WERI-Rb-1 (cell line): ENCODE data around the gene IL5.
"Not testable (repeated sequence)": the region's sequence is repeated elsewhere in the genome, so short reads cannot be mapped to it uniquely, and the experiment has no call there.

Experiments used
- DNase-seq: peaks from one replicate; pipeline ENCODE4 v3.0.0-alpha.2; 2020
- H3K27ac ChIP-seq: fragments of 250-450 bp; sonication (Bioruptor Pico); 2 replicates; pipeline ENCODE4 v1.5.1; 2020; ENCODE audit warnings: mild to moderate bottlenecking, moderate library complexity
- H3K27me3 ChIP-seq: fragments of 250-450 bp; sonication (Bioruptor Pico); 2 replicates; pipeline ENCODE4 v1.5.1; 2021; ENCODE audit warnings: mild to moderate bottlenecking, low read depth, moderate library complexity; ENCODE audit not compliant: insufficient read depth, severe bottlenecking
- H3K36me3 ChIP-seq: fragments of 250-450 bp; sonication (Bioruptor Pico); 2 replicates; pipeline ENCODE4 v1.5.1; 2020; ENCODE audit warnings: mild to moderate bottlenecking, moderate library complexity
- H3K4me3 ChIP-seq: 2 replicates; pipeline ENCODE4 v1.5.1; 2011; ENCODE audit warnings: low read depth, mild to moderate bottlenecking, control low read depth, low read length
- H3K9me3 ChIP-seq: fragments of 250-450 bp; sonication (Bioruptor Pico); 2 replicates; pipeline ENCODE4 v1.5.1; 2021; ENCODE audit warnings: mild to moderate bottlenecking, moderate library complexity; ENCODE audit not compliant: severe bottlenecking
- TF ChIP-seq, protein P1 (sequence below): IDR thresholded peaks from 2 replicates; pipeline ENCODE4 v1.5.1; 2011; ENCODE audit warnings: low read depth, mild to moderate bottlenecking, control low read depth, inconsistent platforms, low read length

The IL5 gene

DNA sequence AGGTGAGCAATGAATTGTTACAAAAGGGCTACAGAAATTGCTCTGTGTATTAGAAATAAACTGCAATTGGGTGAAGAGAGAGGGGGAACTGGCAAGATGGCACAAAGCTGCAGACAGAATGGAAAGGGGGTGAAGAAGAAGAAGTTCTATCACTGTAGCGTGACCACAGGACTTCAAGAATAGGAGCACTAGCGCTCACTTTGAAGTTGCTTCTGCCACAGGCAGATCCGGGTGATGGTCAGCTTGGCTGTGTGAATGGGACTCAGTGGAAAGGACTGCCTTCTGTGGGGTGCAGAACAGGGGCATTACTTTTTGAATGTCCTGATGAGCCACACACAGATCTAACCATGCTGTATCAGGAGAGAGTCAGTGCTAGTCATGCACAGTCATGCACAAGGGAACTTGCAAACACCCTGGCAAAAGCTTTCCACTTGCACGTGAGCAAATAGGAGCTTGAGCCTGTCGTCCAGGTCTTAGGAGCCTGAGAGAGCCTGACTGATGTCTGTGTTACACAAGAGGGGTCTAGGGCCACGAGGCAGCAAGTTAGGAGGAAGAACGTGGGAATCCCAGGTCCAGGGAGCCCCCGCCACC lies 16.3 kb downstream of the IL5 start:
- H3K9me3 ChIP-seq = no peaks in the 10 kb centered on the region
- H3K36me3 ChIP-seq = no peaks in the 10 kb centered on the region
- no peak overlapping the region for H3K4me3 ChIP-seq
- H3K27me3 ChIP-seq = no peaks in the 10 kb centered on the region
- no peak for DNase-seq
- no peak overlapping the region for H3K27ac ChIP-seq
- TF ChIP-seq, protein P1, sequence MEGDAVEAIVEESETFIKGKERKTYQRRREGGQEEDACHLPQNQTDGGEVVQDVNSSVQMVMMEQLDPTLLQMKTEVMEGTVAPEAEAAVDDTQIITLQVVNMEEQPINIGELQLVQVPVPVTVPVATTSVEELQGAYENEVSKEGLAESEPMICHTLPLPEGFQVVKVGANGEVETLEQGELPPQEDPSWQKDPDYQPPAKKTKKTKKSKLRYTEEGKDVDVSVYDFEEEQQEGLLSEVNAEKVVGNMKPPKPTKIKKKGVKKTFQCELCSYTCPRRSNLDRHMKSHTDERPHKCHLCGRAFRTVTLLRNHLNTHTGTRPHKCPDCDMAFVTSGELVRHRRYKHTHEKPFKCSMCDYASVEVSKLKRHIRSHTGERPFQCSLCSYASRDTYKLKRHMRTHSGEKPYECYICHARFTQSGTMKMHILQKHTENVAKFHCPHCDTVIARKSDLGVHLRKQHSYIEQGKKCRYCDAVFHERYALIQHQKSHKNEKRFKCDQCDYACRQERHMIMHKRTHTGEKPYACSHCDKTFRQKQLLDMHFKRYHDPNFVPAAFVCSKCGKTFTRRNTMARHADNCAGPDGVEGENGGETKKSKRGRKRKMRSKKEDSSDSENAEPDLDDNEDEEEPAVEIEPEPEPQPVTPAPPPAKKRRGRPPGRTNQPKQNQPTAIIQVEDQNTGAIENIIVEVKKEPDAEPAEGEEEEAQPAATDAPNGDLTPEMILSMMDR = no peak

DNA sequence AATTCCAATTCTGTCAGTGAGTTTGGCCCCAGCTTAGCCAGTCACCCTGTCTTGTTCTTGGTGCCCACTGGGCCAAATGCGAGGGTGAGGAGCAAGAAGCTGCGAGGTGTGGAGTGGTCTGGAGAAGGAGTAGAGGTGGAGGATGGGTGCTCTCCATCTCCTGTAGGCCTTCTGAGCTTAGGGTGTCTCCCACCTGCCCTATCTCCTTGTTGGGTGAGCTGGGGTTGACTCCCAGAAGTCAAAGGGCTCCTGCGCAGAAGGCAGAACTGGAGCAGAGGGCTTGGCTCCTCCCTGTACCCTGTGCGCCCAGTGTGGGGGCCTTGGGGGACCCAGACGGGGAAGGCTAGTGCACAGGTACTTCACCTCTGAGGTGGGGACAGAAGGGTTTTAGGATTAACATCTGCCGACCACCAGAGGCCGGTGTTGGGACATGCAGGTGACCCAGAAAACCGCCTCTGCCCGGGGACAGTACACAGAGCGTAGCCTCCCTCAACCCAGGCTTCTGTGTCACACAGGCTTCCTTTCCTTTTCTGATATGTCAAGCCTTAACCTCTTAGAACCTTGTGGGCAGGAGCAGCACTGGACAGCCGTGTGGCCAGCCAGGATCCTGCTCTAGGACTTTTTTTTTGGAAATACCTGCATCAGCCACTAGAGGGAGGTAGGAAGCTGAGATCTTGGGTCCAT lies 16.9 kb downstream of the IL5 start:
- Histone ChIP-seq H3K27me3 (no peaks in the 10 kb centered on the region), H3K36me3 (no peaks in the 10 kb centered on the region), H3K9me3 (peaks cover 2% of the 10 kb centered on the region), H3K27ac (no peak overlapping the region), H3K4me3 (peak overlapping the region; percentile 26)
- peak; percentile 48 for DNase-seq
- TF ChIP-seq, protein P1 = peak; percentile 65

DNA sequence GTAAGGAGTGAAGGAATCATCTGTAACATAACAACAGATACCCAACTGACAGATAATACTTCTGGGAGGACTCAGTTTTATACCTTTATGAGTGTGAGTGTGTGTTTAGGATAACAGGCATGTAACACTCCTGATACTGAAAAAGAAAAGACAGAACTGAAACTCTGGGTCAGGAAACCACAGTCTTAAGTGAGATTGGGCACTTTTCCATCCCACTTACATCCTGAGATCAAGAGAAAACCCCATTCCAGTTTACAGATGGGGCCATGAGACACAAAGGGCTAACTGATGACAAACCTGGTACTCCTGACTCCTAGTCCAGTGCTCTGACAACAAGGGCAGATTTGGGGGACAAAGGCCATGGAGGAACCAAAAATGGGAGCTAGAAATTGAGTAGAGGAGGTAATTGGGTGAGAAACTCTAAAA lies 18.0 kb downstream of the IL5 start:
- Histone ChIP-seq H3K36me3 (no peaks in the 10 kb centered on the region), H3K4me3 (no peak overlapping the region), H3K27me3 (no peaks in the 10 kb centered on the region), H3K27ac (no peak overlapping the region), H3K9me3 (peaks cover 3% of the 10 kb centered on the region)
- TF ChIP-seq, protein P1 = no peak
- DNase-seq = no peak

DNA sequence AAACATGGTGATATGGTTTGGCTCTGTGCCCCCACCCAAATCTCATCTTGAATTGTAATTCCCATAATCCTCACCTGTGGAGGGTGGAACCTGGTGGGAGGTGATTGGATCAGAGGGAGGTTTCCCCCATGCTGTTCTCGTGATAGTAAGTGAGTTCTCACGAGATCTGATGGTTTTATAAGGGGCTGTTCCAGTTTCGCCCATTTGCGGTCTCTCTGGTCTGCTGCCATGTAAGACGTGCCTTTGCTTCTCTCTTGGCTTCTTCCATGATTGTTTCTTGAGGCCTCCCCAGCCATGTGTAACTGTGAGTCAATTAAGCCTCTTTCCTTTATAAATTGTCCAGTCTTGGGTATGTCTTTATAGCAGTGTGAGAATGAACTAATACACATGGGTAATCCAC lies 18.4 kb downstream of the IL5 start:
- H3K27me3 ChIP-seq, H3K9me3 ChIP-seq, H3K27ac ChIP-seq, H3K4me3 ChIP-seq, H3K36me3 ChIP-seq, DNase-seq: not testable (repeated sequence)

DNA sequence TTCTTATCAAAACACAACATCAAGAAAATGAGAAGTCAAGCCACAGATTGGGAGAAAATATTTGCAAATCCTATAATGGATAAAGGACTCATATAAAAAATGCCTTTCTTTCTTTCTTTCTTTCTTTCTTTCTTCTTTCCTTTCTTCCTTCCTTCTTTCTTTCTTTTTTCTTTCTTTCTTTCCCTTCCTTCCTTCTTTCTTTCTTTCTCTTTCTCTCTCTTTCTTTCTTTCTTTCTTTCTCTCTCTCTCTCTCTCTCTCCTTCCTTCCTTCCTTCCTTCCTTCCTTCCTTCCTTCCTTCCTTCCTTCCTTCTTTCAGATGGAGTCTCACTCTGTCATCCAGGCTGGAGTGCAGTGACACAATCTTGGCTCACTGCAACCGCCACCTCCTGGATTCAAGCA lies 21.3 kb downstream of the IL5 start:
- not testable (repeated sequence) for H3K4me3 ChIP-seq, H3K36me3 ChIP-seq, DNase-seq, H3K27ac ChIP-seq, H3K27me3 ChIP-seq, H3K9me3 ChIP-seq

DNA sequence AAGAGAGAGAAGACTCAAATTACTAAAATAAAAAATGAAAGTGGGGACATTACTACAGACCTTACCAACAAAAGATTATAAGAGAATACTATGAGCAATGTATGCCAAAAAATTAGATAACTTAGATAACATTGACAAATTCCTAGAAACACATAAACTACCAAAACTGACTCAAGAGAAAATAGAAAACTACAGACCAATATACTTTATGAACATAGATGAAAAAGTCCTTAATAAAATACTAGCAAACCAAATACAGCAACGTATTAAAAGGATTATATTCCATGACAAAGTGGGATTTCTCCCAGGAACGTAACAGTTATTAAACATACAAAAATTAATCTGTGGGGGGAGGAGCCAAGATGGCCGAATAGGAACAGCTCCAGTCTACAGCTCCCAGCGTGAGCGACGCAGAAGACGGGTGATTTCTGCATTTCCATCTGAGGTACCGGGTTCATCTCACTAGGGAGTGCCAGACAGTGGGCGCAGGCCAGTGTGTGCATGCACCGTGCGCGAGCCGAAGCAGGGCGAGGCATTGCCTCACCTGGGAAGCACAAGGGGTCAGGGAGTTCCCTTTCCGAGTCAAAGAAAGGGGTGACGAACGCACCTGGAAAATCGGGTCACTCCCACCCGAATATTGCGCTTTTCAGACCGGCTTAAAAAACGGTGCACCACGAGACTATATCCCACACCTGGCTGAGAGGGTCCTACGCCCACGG lies 29.5 kb downstream of the IL5 start:
- not testable (repeated sequence) for H3K27ac ChIP-seq

DNA sequence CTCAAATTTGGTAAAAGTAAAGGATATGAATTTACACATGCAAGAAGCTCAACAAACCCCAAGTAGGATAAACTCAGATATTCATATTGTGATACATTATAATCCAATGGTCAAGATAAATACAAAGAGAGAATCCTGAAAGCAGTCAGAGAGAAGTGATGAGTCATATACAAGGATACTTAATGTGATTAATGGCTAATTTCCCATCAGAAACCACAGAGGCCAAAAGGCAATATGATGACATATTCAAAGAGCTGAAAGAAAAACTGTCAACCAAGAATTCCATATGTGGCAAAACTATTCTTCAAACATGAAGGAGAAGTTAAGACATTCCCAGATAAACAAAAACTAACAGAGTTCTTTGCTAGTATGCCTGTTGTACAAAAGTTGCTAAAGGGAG lies 33.2 kb downstream of the IL5 start:
- TF ChIP-seq, protein P1 = no peak
- no peak for DNase-seq
- Histone ChIP-seq H3K27ac (no peak overlapping the region), H3K9me3 (no peaks in the 10 kb centered on the region), H3K36me3 (no peaks in the 10 kb centered on the region), H3K27me3 (no peaks in the 10 kb centered on the region), H3K4me3 (no peak overlapping the region)

More for the DNA sequence above, 29.5 kb downstream of the IL5 start:
- not testable (repeated sequence) for H3K4me3 ChIP-seq, DNase-seq, H3K36me3 ChIP-seq, H3K27me3 ChIP-seq, H3K9me3 ChIP-seq
